Measurements from ENCODE around the gene MRFAP1L1. TPM values are rescaled to one million over a fixed set of nuclear protein-coding genes. Genes with fewer than 3 reads are reported as not detected.
"Not testable (repeated sequence)": the region's sequence is repeated elsewhere in the genome, so short reads cannot be mapped to it uniquely, and the experiment has no call there.

The MRFAP1L1 gene
- total and polyA plus RNA-seq, 2 donors (not counting 3 experiments of a cell fraction or from before 2014, with no cell fraction given), result 28.7 to 42.0 TPM

DNA sequence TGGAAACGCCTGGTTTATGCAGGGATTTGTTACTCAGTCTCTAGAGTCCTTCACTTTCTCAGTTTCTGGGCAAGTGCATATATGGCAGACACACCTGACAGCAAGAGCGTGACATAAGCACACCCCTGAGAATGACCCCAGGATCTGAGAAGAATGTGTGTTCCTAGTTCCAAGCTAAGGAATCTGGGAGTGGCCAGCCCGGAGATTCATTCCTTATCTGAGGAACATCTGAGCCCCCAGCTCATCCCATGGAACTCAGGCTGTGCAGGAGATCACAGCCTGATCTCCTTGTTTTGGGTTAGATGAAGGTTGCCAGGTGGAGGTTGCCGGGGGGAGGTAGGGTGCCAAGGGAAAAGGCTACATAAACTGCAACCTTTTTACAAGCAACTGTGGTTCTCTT, 49.1 kb upstream of the MRFAP1L1 start:
- H3K27me3 ChIP-seq (ENCODE audit: control insufficient read depth in 2 of 2, insufficient read depth in 2 of 2, low read length in 2 of 2), result no peaks in the 10 kb centered on the region
- no peaks in the 10 kb centered on the region for H4K20me1 ChIP-seq (replicated peaks; ENCODE audit: control insufficient read depth, extremely low read depth, insufficient read depth, low read length)
- no peak overlapping the region for H3K4me2 ChIP-seq (ENCODE audit: insufficient read depth, low read length)
- dilution Hi-C loops (cut with MboI; ENCODE audit: extremely low pct_ligation_motif_present, low sequenced_read_pairs) (no loop called here), intact Hi-C loops (cut with micrococcal nuclease) (no loop called here)
- H3K9me1 ChIP-seq (replicated peaks; ENCODE audit: control insufficient read depth, extremely low read depth, insufficient read depth, low read length), result no peaks in the 10 kb centered on the region
- H3K36me3 ChIP-seq (ENCODE audit: control insufficient read depth in 2 of 2, extremely low read depth in 1 of 2, insufficient read depth in 2 of 2, low read length in 2 of 2), result no peaks in the 10 kb centered on the region
- no peaks in the 10 kb centered on the region for H3K79me2 ChIP-seq (ENCODE audit: control insufficient read depth, insufficient read depth, low read length)
- H3K9ac ChIP-seq (replicated peaks; ENCODE audit: extremely low read depth, insufficient read depth, low read length), result no peak overlapping the region
- H3K27ac ChIP-seq (ENCODE audit: insufficient read depth, low read depth, low read length), result no peak overlapping the region
- POLR2A ChIA-PET, result no interaction called here
- no peaks in the 10 kb centered on the region for H3K4me1 ChIP-seq (ENCODE audit: control insufficient read depth, extremely low read depth, insufficient read depth, low read length)
- no peak overlapping the region for H3K4me3 ChIP-seq (replicated peaks in 1 of 3; ENCODE audit: insufficient read depth in 1 of 3, low read depth in 1 of 3, low read length in 3 of 3)
- TF ChIP-seq JUN (IDR thresholded peaks at IDR 0.05; ENCODE audit: borderline replicate concordance, insufficient read depth, insufficient read length, low read depth) (no peak), GATA2 (IDR thresholded peaks at IDR 0.05; ENCODE audit: insufficient read depth, insufficient read length, low read depth, low read length) (no peak), POLR2A (IDR thresholded peaks at IDR 0.05; ENCODE audit: low read depth, low read length) (no peak), POLR2AphosphoS5 (IDR thresholded peaks at IDR 0.05; ENCODE audit: insufficient read depth, low read depth, low read length) (no peak), EZH2 (IDR thresholded peaks at IDR 0.05; ENCODE audit: borderline replicate concordance, low read depth, low read length, severe bottlenecking) (no peak), FOS (IDR thresholded peaks at IDR 0.05; ENCODE audit: borderline replicate concordance, insufficient read depth, low read length) (no peak), MYC (IDR thresholded peaks at IDR 0.05; ENCODE audit: low read depth, low read length) (no peak)
- TF ChIP-seq, protein P1, sequence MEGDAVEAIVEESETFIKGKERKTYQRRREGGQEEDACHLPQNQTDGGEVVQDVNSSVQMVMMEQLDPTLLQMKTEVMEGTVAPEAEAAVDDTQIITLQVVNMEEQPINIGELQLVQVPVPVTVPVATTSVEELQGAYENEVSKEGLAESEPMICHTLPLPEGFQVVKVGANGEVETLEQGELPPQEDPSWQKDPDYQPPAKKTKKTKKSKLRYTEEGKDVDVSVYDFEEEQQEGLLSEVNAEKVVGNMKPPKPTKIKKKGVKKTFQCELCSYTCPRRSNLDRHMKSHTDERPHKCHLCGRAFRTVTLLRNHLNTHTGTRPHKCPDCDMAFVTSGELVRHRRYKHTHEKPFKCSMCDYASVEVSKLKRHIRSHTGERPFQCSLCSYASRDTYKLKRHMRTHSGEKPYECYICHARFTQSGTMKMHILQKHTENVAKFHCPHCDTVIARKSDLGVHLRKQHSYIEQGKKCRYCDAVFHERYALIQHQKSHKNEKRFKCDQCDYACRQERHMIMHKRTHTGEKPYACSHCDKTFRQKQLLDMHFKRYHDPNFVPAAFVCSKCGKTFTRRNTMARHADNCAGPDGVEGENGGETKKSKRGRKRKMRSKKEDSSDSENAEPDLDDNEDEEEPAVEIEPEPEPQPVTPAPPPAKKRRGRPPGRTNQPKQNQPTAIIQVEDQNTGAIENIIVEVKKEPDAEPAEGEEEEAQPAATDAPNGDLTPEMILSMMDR (IDR thresholded peaks at IDR 0.05; ENCODE audit: extremely low read depth in 1 of 2, insufficient read depth in 1 of 2, low read depth in 1 of 2, low read length in 2 of 2), result no peak
- TF ChIP-seq, protein P2, sequence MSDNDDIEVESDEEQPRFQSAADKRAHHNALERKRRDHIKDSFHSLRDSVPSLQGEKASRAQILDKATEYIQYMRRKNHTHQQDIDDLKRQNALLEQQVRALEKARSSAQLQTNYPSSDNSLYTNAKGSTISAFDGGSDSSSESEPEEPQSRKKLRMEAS (IDR thresholded peaks at IDR 0.05; ENCODE audit: insufficient read depth, insufficient read length), result no peak
- DNase-seq (ENCODE audit: low read depth, low spot score) (no peak), FAIRE-seq (no peak)
- H2AFZ ChIP-seq (ENCODE audit: low read depth, low read length), result no peak overlapping the region
- CTCF ChIA-PET, result interaction anchor here (1.3 to 3.1 kb wide), 2 partner anchors 15 to 115 kb away, joined by 3 to 12 read pairs; no protein-coding TSS in a partner anchor
- no peaks in the 10 kb centered on the region for H3K9me3 ChIP-seq (replicated peaks; ENCODE audit: control insufficient read depth, insufficient read depth, low read length)
- BruUV-seq (replicated peaks), result no TSS peak

DNA sequence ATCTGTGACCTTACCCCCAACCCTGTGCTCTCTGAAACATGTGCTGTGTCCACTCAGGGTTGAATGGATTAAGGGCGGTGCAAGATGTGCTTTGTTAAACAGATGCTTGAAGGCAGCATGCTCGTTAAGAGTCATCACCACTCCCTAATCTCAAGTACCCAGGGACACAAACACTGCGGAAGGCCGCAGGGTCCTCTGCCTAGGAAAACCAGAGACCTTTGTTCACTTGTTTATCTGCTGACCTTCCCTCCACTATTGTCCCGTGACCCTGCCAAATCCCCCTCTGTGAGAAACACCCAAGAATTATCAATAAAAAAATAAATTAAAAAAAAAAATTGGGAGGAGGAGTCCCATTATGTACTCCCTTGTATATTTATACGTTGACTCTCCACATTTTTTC, 46.7 kb upstream of the MRFAP1L1 start:
- H3K4me2 ChIP-seq (ENCODE audit: insufficient read depth, low read length); CTCF ChIA-PET; H3K36me3 ChIP-seq (ENCODE audit: control insufficient read depth in 2 of 2, extremely low read depth in 1 of 2, insufficient read depth in 2 of 2, low read length in 2 of 2); H3K79me2 ChIP-seq (ENCODE audit: control insufficient read depth, insufficient read depth, low read length); BruUV-seq (replicated peaks); H3K9me1 ChIP-seq (replicated peaks; ENCODE audit: control insufficient read depth, extremely low read depth, insufficient read depth, low read length); H3K4me1 ChIP-seq (ENCODE audit: control insufficient read depth, extremely low read depth, insufficient read depth, low read length); H3K27ac ChIP-seq (ENCODE audit: insufficient read depth, low read depth, low read length); FAIRE-seq; DNase-seq (ENCODE audit: low read depth, low spot score); H4K20me1 ChIP-seq (replicated peaks; ENCODE audit: control insufficient read depth, extremely low read depth, insufficient read depth, low read length); H2AFZ ChIP-seq (ENCODE audit: low read depth, low read length); H3K9me3 ChIP-seq (replicated peaks; ENCODE audit: control insufficient read depth, insufficient read depth, low read length); H3K9ac ChIP-seq (replicated peaks; ENCODE audit: extremely low read depth, insufficient read depth, low read length); H3K27me3 ChIP-seq (ENCODE audit: control insufficient read depth in 2 of 2, insufficient read depth in 2 of 2, low read length in 2 of 2); H3K4me3 ChIP-seq (replicated peaks in 1 of 3; ENCODE audit: insufficient read depth in 1 of 3, low read depth in 1 of 3, low read length in 3 of 3); POLR2A ChIA-PET; intact Hi-C loops (cut with micrococcal nuclease); dilution Hi-C loops (cut with MboI; ENCODE audit: extremely low pct_ligation_motif_present, low sequenced_read_pairs): not testable (repeated sequence)

Measured in endothelial cell of umbilical vein (primary cell).